Activated CD8-positive, alpha-beta memory T cell treated with anti-CD3 and anti-CD28 coated beads, Interleukin-2, amount 50 U/mL, for 24 hours (primary cell): ENCODE measurements around the gene ADAMTS5.

Experiments used
- DNase-seq: peaks from one replicate; pipeline ENCODE4 v3.0.0-alpha.2; 2020; ENCODE audit errors: extremely low read depth

Gene ADAMTS5

DNA sequence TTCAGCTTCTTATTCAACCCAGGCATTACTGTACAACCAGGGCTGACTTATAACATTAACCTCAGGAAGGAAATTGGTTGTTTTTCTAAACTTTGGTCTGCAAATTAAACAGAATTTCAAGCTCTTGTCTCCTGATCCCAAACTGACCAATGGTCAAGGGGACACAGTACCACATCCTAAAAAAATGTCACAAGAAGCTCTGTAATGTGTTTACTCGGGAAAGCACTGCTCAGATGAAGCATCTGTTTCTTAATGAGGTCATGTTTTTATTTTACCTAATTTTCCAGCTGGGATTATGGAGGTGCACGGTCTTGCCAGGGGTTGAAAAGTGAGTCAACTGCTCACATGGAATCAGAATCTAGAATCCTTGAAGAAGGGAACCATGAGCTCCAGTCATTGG lies 18.7 kb downstream of the ADAMTS5 start:
- no peak for DNase-seq

DNA sequence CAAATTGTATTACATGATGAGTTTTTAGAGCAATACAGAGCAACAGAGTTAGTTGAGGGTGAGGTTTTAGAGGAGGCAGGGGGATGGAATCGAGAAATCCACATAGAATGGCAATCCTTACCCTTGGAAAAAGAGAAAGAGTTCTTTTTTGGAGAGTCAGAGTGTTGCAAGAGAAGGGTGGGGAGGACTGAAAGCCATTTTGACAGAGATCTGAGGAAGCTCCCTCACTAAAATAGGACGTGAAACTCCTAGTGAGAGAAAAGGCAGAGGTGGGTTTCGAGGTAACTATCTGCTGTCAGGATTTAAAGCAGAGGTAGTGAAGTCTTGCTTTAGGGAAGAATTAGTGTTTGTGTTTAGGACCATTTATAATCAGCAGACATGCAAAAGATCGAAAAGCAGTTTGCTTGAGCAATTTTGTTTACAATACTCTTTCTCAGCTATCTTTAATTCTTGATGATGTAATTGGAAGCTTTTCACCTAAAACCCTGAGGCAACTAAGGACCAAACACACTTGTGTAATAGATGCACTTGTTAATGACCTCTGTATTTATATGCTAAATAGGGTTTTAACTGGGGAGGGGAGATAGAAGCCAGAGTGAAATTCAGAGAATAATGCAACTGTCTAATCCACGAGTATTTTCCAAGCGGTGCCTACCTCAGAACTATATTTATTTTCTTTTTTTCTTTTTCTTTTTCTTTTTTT lies 20.0 kb downstream of the ADAMTS5 start:
- DNase-seq, result no peak

DNA sequence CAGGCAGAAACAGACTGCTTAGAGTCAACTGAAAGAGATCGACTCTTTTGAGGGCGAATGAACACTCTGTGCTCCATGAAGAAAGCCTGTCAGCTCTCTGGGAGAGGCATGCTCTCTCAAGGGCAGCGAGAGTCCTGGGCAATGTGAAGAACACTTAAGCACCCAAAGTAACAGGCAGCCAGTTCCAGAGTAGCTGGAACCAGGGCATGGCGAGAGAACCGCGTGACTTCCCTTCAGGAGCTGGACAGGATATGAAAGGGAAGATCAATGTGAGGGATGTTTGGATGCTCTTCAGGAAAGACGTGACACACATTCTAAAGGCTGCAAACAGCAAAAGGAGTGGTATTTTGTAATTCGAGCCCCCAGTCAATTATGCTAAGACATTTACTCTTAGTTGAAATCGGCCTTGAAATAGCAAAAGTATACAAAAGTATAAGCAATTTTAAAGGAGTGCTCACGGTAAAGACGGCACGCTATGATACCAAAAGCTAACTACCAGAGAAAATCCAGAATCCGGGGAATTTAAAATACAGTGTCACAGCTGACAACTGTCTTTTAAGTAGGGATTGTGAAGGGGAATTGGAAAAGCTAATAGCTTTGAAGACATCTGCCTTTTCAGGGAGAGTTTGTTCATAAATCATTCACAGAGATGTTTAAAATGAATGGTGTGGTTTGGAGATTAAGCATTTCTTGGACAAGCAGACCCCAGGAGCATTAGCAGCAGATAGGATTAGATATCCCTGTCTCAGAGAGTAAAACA lies 20.8 kb downstream of the ADAMTS5 start:
- no peak for DNase-seq

DNA sequence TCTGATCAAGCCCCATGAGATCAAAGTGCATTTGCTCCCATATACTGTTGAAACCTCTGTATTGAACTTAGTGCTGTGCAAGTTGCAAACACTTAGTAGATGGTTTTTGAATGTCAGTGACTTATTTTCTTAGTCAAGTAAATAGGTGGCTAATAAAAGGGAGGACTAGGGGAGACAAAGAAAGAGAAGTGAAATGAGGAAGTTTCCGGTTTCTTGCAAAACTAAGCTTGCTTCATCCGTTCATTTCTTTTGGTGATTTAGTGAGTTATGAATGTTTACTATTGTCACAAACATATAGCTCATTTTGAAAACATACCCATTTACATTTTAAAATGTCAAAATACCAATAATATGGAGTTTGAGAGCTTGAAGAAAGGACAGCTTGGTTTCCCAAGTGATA lies 23.0 kb downstream of the ADAMTS5 start:
- DNase-seq, result no peak

DNA sequence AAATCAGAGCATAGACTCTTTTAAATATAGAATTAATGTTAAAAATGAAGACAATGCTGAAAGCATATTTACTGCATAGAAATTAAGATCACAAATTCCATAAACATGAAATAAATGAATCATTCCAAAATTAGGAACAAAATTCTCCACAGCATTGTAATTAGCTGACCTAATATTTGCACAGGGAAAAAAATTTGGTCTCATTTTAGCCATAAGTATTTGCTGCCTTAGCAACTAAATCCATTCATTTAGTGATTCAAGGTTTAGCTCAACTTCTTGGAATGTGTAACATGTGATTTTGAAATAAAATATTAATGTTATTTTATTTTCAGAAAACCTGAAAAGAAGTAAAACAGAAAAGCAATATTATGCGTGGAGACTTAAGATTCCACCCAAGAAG lies 25.5 kb downstream of the ADAMTS5 start:
- DNase-seq, result no peak

DNA sequence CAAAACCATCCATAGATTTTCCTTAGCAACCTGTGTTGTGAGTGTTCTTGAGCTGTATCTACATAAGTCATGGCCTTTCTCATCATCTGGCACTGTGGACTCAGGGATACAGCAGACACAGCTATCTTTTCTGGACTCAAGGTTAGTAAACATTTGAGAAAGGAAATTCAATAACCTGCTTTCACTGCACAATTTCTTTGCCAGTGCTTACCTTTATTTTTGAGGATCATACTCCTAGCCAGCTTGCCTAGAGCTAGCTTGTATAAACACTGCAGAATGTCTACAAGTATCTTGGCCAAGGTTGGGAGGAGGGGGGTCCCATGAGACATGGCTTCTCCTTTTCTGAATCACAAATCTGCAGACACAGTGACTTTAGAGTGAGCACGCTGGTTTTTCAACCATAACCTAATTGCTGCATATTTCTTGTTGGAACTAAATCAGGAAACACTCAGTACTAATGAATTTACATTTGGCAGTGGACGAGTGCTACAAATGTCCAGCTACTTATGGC lies 27.2 kb downstream of the ADAMTS5 start:
- no peak for DNase-seq

DNA sequence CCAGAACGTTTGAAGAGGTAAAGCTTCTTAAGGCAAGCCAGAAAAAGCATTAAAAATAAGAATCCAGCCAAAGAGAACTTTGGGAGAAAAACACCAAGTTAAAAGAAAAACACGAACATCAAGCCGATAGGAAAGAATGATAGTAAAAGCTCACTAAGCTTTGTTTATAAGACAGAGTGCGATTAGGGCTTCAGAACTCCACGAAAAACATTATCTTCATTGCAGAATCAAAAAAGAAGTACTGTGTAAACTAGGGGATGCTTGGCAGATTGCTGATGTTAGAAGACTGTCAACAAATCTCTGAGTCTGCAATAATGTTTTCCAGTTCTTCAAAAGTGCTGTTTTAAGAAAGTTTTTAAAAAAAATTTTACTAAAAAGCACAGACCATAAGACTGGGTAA lies 30.2 kb downstream of the ADAMTS5 start:
- no peak for DNase-seq

DNA sequence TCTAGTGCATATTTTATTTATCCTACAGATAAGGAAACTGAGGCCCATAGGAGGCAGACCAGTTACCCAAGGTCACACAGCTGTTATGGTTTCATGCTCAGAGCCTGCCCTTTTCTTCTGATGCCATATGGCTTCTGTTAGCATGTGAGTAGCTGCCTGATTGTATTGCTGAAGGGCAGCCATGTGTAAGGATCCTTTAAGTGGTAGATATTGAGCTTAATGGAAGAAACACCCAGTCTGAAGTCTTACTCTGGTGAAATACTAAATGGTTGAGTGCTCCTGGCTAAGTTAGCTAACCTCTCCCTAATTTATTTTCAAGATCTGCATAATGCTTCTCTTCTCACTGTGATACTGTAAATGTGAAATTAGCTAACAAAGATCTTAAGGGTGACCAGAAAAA lies 30.9 kb downstream of the ADAMTS5 start:
- DNase-seq, result no peak

DNA sequence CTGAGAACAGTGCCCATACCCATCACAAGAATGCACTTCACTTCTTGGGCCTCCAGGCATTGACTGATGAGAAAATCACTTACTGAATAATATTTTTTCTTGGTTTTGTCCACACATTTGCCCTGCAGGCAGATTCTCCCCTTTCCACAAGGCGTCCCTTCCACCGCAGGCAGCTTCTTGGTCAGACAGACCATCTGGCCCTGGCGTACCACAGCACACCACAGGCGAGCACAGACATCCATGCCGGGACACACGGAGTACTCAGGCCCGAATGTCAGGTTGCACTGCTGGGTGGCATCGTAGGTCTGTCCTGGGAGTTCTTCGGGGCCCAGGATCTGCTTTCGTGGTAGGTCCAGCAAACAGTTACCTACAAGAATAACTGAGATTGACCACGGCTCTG lies 32.5 kb downstream of the ADAMTS5 start:
- DNase-seq, result no peak

DNA sequence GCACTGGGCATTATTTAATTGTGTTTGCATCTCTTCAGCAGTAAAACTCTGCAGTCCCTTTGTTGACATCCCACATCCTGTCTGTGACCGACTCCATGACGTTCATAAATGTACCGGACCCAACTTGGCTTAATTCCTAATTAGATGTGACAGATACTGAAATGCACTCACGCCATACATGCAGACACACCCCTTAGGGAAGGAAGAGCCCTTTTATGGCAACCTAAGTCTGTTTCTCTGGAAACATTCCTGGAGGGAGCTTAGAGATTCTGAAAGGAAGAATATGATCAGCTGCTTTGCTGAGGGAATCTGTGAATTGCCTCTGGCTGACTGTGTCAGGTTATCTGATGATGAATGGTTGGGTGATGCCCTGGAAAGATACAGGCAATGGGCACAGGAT lies 33.4 kb downstream of the ADAMTS5 start:
- no peak for DNase-seq

DNA sequence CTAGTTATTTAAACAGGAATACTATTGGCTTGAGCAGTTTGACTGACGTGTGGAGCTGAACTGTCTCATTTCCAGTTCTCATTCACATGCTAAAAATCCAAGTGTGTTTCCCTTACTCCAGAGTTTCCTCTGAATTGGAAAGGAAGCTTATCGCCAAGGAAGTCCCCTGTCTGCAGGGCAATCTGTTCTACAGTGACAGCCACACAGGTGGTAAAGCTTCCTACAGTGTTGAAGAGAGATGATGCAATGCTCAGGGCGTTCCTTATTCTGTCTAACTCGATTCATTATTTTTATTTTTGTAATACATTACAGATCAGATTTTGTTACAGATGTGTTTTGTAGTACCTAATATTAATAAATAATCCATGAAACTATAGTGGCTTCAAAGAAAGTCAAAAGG lies 41.3 kb downstream of the ADAMTS5 start:
- no peak for DNase-seq

DNA sequence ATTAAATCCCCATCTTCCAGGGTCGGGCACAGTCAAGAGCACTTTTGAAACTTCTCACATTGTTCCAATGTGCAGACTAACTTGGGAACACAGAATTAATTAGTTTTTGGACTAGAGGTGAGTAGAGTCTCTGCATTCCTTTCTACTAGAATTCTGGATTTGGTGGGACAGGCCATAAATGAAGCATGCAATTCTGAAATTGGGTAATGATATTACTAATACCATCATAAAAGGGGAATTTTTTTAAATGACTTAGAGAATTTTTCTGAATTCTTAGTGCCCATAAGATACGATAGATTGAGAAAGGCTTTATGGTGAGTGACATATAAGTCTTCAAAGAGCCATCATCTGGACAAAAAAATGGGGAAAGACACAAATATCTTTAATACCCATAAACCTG lies 41.8 kb downstream of the ADAMTS5 start:
- DNase-seq, result no peak

DNA sequence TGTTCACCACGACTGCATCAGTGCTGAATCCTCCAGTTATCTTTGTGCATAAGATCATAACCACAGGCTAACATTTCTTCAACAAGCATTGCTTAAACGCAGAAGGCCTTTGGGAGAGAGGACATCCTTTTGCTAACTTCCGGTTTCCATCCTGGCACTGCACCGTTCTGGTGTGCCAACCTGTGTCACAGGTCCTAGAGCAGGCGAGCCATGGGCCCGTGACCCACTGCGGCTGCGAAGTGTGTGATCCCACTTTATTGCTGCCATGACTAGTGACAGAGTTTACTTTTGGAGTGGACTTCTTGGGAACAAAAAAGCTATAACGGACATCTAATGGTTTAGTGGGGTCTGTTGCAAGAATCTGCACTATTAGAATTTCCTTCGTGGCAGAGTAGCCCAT lies 42.9 kb downstream of the ADAMTS5 start:
- no peak for DNase-seq

DNA sequence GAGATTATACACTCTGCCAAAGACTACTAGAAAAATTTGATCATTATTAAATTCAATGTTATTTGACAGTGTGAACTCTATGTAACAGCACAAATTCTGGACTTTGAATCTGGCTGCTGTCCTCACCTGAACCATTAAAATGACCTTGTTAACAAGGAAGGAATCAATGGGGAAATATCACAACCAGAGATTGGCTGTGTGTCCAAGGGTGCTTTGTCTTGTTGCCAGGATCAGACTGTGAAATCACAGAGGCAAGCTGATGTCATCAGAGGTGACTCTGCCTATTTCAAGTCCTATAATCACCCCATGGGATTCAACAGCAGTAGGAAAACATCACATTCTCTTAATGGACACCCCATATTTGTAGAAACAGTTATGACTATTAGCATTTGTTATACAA lies 46.8 kb downstream of the ADAMTS5 start:
- no peak for DNase-seq

DNA sequence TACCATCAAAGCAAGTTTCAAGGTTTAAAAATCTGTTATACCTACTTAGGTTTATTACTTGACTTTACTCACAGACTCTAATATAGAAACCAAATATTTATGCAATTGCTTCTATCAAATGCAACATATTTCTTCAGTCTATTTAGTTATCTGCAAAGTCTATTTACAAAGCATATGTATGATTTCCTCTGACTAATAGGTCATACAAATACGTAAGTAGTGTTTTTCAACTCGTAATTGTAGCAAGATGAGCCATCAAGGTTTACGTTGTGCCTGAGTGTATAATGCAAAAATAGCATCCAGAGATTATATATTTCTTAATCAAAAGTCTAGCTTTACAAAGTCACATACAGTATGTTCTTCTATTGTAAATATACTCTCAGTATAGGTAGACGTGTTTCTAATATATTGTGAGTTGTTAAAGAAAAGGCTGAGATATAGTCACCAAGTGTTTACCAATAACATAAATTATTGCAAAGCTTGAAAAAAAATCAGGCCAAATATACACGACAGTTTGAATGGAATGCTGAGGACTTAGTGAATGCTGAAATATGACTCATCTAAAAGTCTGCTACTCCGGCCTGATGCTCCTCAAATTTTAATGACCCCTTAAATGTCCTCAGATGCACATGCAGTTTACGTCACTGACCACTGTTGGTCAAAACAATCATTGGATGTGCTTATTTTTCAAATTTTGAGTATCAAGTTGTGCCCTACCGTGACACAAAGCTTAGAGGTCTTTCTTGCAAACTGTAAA lies 48.4 kb downstream of the ADAMTS5 start:
- no peak for DNase-seq

DNA sequence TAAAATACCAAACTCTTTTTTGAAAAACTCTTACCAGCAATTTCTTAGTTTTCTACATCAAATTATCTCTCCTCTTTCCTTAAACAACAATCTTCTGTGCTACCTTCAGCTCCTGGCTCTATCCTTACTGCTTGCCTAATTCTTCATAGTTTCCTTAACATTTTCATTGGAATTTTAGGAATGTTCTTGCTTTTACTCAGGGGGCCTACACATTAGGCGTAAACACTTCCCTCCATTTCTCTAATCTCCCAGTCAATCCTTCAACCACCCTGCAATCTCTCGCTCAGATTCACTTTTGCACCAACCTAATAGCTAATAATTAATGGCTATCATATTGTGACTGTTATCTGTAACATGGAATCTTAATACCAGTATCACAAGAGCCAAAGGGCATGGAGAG lies 50.1 kb downstream of the ADAMTS5 start:
- DNase-seq, result no peak

DNA sequence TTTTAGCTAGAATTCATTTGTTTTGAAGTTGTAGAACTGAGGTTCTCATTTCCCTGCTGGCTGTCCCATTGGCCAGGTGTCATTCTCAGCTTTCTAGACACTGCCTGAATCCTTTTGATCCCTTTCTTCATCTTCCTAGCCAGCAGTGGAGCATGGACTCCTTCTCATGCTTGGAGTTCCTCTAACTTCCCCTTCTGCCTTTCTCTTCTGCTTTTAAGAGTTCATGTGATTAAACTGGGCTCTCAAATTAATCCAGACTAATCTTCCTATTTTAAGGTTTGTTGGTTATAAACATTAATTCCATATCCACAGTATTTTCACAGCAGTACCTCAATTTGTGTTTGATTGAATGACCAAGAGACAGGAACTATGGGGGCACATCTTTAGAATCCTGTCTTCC lies 52.3 kb downstream of the ADAMTS5 start:
- DNase-seq, result no peak

DNA sequence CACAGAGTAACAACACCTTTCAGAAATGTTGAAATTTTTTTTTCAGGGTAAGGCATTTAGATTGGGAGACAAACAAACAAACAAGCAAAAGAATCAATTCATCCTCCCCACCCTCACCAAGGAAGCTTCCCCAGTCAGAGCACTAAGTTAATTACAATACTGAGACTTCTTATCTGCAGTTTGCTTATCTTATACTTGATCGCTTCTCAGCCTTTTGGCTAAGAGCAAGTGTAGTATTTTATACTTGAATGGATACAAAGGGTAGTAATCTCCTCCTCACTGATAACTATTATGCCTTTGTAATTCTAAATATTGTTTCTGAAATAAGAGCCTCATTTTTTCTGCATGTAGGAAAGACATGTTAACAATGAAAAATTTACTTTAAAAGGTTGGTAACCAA lies 54.4 kb downstream of the ADAMTS5 start:
- no peak for DNase-seq

DNA sequence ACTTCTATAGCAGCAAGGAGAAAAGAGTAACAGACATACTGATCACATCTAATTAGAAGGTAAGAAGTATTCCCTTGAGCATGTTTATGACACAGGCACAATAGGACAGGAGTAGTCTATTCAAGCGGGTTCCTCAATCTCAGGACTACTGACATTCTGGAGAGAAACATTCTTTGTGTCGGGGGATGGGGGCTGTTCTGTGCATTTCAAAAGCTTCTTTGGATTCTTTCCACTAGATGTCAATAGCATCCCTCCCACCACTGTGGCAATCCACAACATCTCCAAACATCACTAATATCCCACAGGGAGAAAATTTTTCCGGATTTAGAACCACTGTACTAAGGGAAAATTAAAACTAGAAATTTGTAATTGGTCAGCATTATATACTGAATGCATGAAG lies 56.9 kb downstream of the ADAMTS5 start:
- no peak for DNase-seq

DNA sequence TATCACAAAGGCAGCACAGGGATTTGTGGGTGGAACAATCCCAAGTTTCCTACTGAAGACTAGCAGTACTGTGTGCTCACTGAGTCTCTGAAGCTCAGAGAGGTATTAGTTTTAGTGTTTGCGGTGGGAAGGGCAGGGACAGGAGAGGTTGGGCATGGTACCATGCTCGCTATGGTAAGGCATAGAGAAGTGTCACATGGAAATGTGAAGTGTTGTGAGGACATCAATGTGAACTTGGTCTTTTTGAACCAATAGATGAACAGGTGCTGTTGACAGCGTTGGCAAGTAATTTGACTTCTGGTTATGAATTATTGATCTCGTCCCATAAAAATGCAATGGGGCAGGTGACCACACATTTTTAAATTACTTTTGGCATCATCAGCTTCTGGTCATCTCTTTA lies 65.9 kb downstream of the ADAMTS5 start:
- DNase-seq, result no peak

DNA sequence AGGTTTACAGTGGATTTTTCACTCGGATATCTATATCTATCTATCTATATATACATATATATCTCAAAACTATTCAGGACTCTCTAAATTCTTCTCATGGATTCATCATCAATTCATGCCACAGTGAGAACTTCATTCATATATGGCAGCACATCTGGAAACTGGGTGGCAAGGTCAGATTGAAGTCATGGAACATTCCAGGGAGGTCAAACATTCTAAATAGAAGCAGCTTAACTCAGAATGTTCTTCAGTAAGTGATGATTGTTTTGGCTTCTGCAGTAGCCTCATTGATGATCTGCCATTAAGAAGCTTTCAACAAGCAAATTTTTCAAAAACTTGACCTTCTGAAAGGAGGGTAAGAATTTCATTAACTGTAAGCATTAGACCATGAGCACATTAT lies 74.7 kb downstream of the ADAMTS5 start:
- no peak for DNase-seq

DNA sequence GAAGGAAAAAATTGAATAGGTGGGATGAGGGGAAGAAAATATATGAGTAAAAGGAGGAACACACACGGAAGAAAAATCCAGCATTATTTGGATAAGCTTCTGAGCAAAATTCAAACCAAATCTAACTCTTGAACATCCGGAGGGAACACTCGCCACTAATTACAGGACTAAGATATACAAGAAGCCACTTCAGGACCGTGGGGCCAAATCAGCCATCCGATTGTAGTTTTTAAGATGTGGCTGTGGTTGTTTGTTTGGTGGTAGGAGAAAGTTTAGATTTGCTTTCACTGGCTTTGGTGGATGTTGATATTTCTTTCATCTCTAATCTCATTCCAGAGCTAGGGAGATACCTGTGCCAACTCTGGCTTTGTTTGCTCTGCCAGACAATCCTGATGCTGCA lies 78.0 kb downstream of the ADAMTS5 start:
- DNase-seq, result no peak

DNA sequence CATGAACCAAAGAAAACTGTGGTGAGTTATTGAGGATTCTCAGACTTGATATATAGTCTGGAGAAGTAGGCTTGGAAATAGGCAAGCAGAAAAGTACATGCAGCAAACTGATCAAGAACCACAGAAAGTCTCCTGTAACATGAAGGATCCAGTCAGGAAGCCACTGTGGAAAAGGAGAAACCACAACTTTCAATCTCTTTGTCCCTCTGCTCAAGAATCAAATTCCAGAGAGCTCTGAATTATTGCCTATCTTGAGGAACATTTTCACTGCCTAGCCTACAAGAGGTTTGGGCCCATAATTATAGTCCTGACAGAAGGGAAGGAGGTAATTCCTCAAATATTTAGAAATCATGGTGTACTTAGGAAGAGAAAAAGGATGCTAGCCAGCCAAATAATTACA lies 78.6 kb downstream of the ADAMTS5 start:
- no peak for DNase-seq
